K562 (cell line): ENCODE results near the gene KLHL22. TPM values are rescaled to one million over a fixed set of nuclear protein-coding genes. Genes with fewer than 3 reads are reported as not detected.
"Not testable (repeated sequence)": the region's sequence is repeated elsewhere in the genome, so short reads cannot be mapped to it uniquely, and the experiment has no call there.

Source experiments
- ATAC-seq: fragments of 200-7000 bp; cut with Tn5 transposase; 3 replicates; pipeline ENCODE4 v1.9.1; 2020; ENCODE audit warnings: moderate library complexity
- BruUV-seq: library from RNA; stranded (reverse); fragments of 400-500 nt; replicated peaks from 2 replicates; lab custom pipeline; 2021; lab: Mats Ljungman, UMichigan
- CTCF ChIA-PET: fragments of 300-600 bp; formaldehyde crosslinking; extraction: SDS; loops from one replicate; lab custom pipeline; 2021; ENCODE audit warnings: low intra/inter-chr PET ratio; lab: Yijun Ruan, JAX
- POLR2A ChIA-PET: fragments of 300-600, 350-650 bp; sonication (Branson Sonifier 250); formaldehyde crosslinking; extraction: SDS; loops from one replicate; lab custom pipeline; 2021; ENCODE audit warnings: antibody characterized with exemption, inconsistent platforms; lab: Yijun Ruan, JAX
- DNase-seq, 4 experiments: peaks; one replicate each; pipeline versions ENCODE4 v3.0.0 to v3.0.0-alpha.2; 2011 to 2018; ENCODE audit warnings: low spot score in 3 of 4, mixed read lengths in 3 of 4; ENCODE audit errors: extremely low read depth in 1 of 4
- FAIRE-seq: peaks from 2 replicates; lab custom pipeline; 2011; peaks lifted over from hg19 to GRCh38; lab: Jason Lieb, UNC
- H2AFZ ChIP-seq: 2 replicates; pipeline ENCODE4 v1.6.0; 2011; ENCODE audit warnings: low read depth, low read length, control low read depth, inconsistent platforms
- H3K27ac ChIP-seq: fragments of 200-600 bp; 3 replicates; pipeline ENCODE4 v1.8.0; 2011; ENCODE audit warnings: low read depth, mild to moderate bottlenecking, control low read depth, inconsistent platforms, low read length, moderate library complexity, mixed read lengths; ENCODE audit errors: extremely low read depth
- H3K27me3 ChIP-seq, 2 experiments: fragments of 300-600 bp in 1 of 2; 2 replicates in 1 of 2; 3 replicates in 1 of 2; pipeline versions ENCODE4 v1.6.0 to v1.8.0; 2011; ENCODE audit warnings: inconsistent platforms in 2 of 2, low read length in 2 of 2, mild to moderate bottlenecking in 1 of 2, mixed read lengths in 1 of 2, moderate library complexity in 1 of 2; ENCODE audit not compliant: control insufficient read depth in 2 of 2, insufficient read depth in 2 of 2
- H3K36me3 ChIP-seq: fragments of 300-600 bp; 3 replicates; pipeline ENCODE4 v1.8.0; 2011; ENCODE audit warnings: mild to moderate bottlenecking, low read length, inconsistent platforms; ENCODE audit not compliant: control insufficient read depth, insufficient read depth
- H3K4me1 ChIP-seq, 2 experiments: fragments of 200-600 bp in 1 of 2; replicated peaks in 1 of 2; 2 replicates in 1 of 2; 3 replicates in 1 of 2; pipeline versions ENCODE4 v1.5.1 to v1.8.0; 2011; ENCODE audit warnings: inconsistent platforms in 2 of 2, low read length in 2 of 2, mild to moderate bottlenecking in 1 of 2, mixed read lengths in 1 of 2, moderate library complexity in 1 of 2; ENCODE audit not compliant: control insufficient read depth in 2 of 2, insufficient read depth in 2 of 2
- H3K4me2 ChIP-seq: 2 replicates; pipeline ENCODE4 v1.6.1; 2011; ENCODE audit warnings: low read length, control low read depth, inconsistent platforms, mixed read lengths; ENCODE audit not compliant: insufficient read depth
- H3K4me3 ChIP-seq: fragments of 200-600 bp; sonication (generic), shearing (Covaris generic); 2 replicates; pipeline ENCODE4 v1.5.1; 2016; ENCODE audit warnings: control low read depth, inconsistent platforms
- H3K79me2 ChIP-seq: fragments of 200-600 bp; 3 replicates; pipeline ENCODE4 v1.8.0; 2011; ENCODE audit warnings: low read length, inconsistent platforms; ENCODE audit not compliant: control insufficient read depth, insufficient read depth
- H3K9ac ChIP-seq, 2 experiments: 2 replicates each; pipeline versions ENCODE4 v1.6.0 to v1.6.1; 2011; ENCODE audit warnings: low read depth in 2 of 2, low read length in 2 of 2, control low read depth in 1 of 2, inconsistent platforms in 1 of 2, mild to moderate bottlenecking in 1 of 2, mixed read lengths in 1 of 2; ENCODE audit not compliant: insufficient read depth in 1 of 2
- H3K9me1 ChIP-seq: one replicate; pipeline ENCODE4 v1.6.0; 2011; ENCODE audit warnings: inconsistent platforms, mild to moderate bottlenecking, low read length, moderate library complexity; ENCODE audit not compliant: control insufficient read depth, insufficient read depth
- H3K9me3 ChIP-seq: replicated peaks from 2 replicates; pipeline ENCODE4 v1.5.1; 2011; ENCODE audit warnings: low read depth, low read length, inconsistent platforms; ENCODE audit not compliant: control insufficient read depth, insufficient read depth
- H4K20me1 ChIP-seq: replicated peaks from 2 replicates; pipeline ENCODE4 v1.6.1; 2011; ENCODE audit warnings: low read length, inconsistent platforms, mixed read lengths; ENCODE audit not compliant: control insufficient read depth, insufficient read depth
- BHLHE40 ChIP-seq: IDR thresholded peaks from 2 replicates; pipeline ENCODE4 v1.6.1; 2011; ENCODE audit warnings: low read length, improper control_type of control experiment
- KDM2B ChIP-seq: fragments of 250-450 bp; sonication (Bioruptor Pico); IDR thresholded peaks from 2 replicates; pipeline ENCODE4 v1.8.0; 2021; ENCODE audit warnings: mild to moderate bottlenecking, moderate library complexity
- RCOR1 ChIP-seq, 2 experiments: IDR thresholded peaks; 2 replicates each; pipeline ENCODE4 v1.6.1; 2012; ENCODE audit warnings: low read depth in 2 of 2, low read length in 2 of 2, borderline replicate concordance in 1 of 2, improper control_type of control experiment in 1 of 2
- RFX7 ChIP-seq: fragments of 250-450 bp; sonication (Bioruptor Pico); IDR thresholded peaks from 2 replicates; pipeline ENCODE4 v1.5.1; 2021; ENCODE audit warnings: mild to moderate bottlenecking
- SIN3A ChIP-seq, 2 experiments: fragments of 150-350 bp in 1 of 2; IDR thresholded peaks; 2 replicates each; pipeline ENCODE4 v1.6.1; 2011 to 2016; ENCODE audit warnings: borderline replicate concordance in 2 of 2, low read depth in 2 of 2, low read length in 2 of 2, mild to moderate bottlenecking in 2 of 2, moderate library complexity in 2 of 2; ENCODE audit not compliant: control insufficient read depth in 1 of 2
- SMAD1 ChIP-seq: fragments of 150-350 bp; IDR thresholded peaks from 2 replicates; pipeline ENCODE4 v1.6.1; 2014; ENCODE audit warnings: low read length, low read depth; ENCODE audit not compliant: partially characterized antibody
- ZNF253 ChIP-seq: fragments of 250-450 bp; sonication (Bioruptor Pico); conservative IDR thresholded peaks from 2 replicates; pipeline ENCODE4 v1.6.1; 2021; ENCODE audit warnings: mild to moderate bottlenecking
- ZNF668 ChIP-seq: fragments of 250-450 bp; sonication (Bioruptor Pico); IDR thresholded peaks from 2 replicates; pipeline ENCODE4 v1.8.0; 2022; ENCODE audit warnings: mild to moderate bottlenecking, inconsistent platforms
- WGBS: fragments of 100-300 bp; shearing (Covaris generic); methylation state at CpG from one replicate; pipeline ENCODE4 v1.1.6; 2016; ENCODE audit warnings: low coverage, mixed read lengths; ENCODE audit not compliant: insufficient coverage; ENCODE audit errors: missing lambda C conversion rate; 5-methylcytosine and 5-hydroxymethylcytosine counted together
- in situ Hi-C: fragments of 300-500 bp; cut with MboI; formaldehyde crosslinking; loops from 4 replicates; pipeline ENCODE4 v1.15.0; 2018; ENCODE audit warnings: inconsistent platforms, mixed read lengths
- intact Hi-C: fragments of 100-400 bp; cut with micrococcal nuclease; formaldehyde crosslinking; loops from 2 replicates; pipeline ENCODE4 v1.14.2; 2022
- polyA plus RNA-seq, 8 experiments: library from polyadenylated mRNA; depleted of rRNA in 4 of 8; stranded (reverse) in 5 of 8; unstranded in 3 of 8; fragments of >200 nt; fragmentation: Nextera tagmentation in 2 of 8; fragmentation: Illumina TruSeq in 1 of 8; extraction: Ambion mirVana in 2 of 8; extraction: Trizol in 1 of 8; gene quantifications; 2 replicates each; pipeline versions ENCODE4 v1.2.1 to v1.2.3, GENCODE V29; 2011 to 2014; ENCODE audit warnings: inconsistent platforms in 1 of 8, missing spikeins in 1 of 8
- total RNA-seq, 7 experiments: library from RNA; depleted of rRNA in 6 of 7; stranded (reverse); fragments of >200 nt in 6 of 7; fragmentation: Illumina TruSeq in 2 of 7; extraction: Trizol in 2 of 7; gene quantifications; 2 replicates each; pipeline versions ENCODE4 v1.2.1 to v1.2.3, GENCODE V29; 2011 to 2021; ENCODE audit warnings: low replicate concordance in 1 of 7
- TF ChIP-seq, protein P1 (sequence below), 2 experiments: fragments of 150-350 bp in 1 of 2; IDR thresholded peaks; 2 replicates each; pipeline ENCODE4 v1.6.1; 2012 to 2016; ENCODE audit warnings: low read depth in 2 of 2, low read length in 2 of 2, mild to moderate bottlenecking in 1 of 2, moderate library complexity in 1 of 2
- TF ChIP-seq, protein P2 (sequence below): fragments of 250-450 bp; sonication (Bioruptor Pico); IDR thresholded peaks from 2 replicates; pipeline ENCODE4 v1.5.0; 2022; ENCODE audit warnings: mild to moderate bottlenecking
- TF ChIP-seq, protein P3 (sequence below): fragments of 250-450 bp; sonication (Bioruptor Pico); IDR thresholded peaks from 2 replicates; pipeline ENCODE4 v1.9.0; 2021; ENCODE audit warnings: mild to moderate bottlenecking, inconsistent platforms

Gene KLHL22
- total and polyA plus RNA-seq, 9 of the 15 experiments (the other 6 are each of a cell fraction or from before 2014, with no cell fraction given) = 1.3 to 25.6 (median 15.2) TPM

DNA sequence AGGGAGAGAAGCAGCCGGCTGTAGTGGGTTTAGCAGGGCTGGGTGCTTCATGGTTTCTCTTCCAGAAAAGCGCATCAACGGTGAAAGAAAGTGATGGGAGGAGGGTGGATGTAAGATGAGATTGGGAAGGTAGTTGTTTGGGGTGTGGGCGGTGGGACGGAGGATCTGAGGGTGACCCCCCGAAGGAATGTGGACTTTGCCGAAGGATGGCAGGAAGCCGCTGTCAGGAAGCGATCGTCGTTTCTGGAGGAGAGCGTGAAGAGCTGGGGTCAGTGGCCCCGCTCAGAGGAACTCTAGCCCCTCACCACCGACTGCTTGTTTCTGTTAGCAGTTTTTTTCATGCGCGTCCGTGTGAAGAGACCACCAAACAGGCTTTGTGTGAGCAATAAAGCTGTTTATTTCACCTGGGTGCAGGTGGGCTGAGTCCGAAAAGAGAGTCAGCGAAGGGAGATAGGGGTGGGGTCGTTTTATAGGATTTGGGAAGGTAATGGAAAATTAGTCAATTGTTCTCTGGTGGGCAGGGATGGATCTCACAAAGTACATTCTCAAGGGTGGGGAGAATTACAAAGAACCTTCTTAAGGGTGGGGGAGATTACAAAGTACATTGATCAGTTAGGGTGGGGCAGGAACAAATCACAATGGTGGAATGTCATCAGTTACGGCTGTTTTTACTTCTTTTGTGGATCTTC is 12.6 kb upstream of the KLHL22 start:
- POLR2A ChIA-PET = interaction anchor here (0.5 to 39.5 kb wide), 32 partner anchors 9 to 1359 kb away, joined by 3 to 1693 read pairs (median 4); partner anchors contain the start of genes CRKL, DGCR6L, KLHL22 and MAPK1
- peaks cover 36% of the 10 kb centered on the region for H3K36me3 ChIP-seq
- DNase-seq (peak in 2 of 4 experiments; percentile 81 to 82), ATAC-seq (peak; percentile 5)
- H3K27me3 ChIP-seq, FAIRE-seq, H3K9me3 ChIP-seq, in situ Hi-C loops, BruUV-seq: not testable (repeated sequence)
- peaks cover 61% of the 10 kb centered on the region for H3K79me2 ChIP-seq
- peak overlapping the region; percentile 53 for H3K4me3 ChIP-seq
- H3K9ac ChIP-seq = peak overlapping the region; percentile 88 to 96
- peaks cover 42% of the 10 kb centered on the region for H4K20me1 ChIP-seq
- H3K4me2 ChIP-seq = peak overlapping the region; percentile 94
- H3K9me1 ChIP-seq = peaks cover 16% of the 10 kb centered on the region
- CTCF ChIA-PET = interaction anchor here (1.1 to 1.5 kb wide), 2 partner anchors 12 to 56 kb away, joined by 4 to 11 read pairs; no protein-coding TSS in a partner anchor
- peak overlapping the region; percentile 82 for H3K27ac ChIP-seq
- H3K4me1 ChIP-seq = peaks cover 47 to 49% of the 10 kb centered on the region in 2 experiments
- intact Hi-C loops = loop anchor here (1.0 to 10.0 kb wide), 5 partner anchors 12 to 494 kb away; partner anchors contain the start of genes CRKL and THAP7
- H2AFZ ChIP-seq = peak overlapping the region; percentile 96
- WGBS = 1% methylated on average over 21 of the region's 21 CpGs
- TF ChIP-seq BHLHE40 (0 out of 2 replicates have a peak, but pooled peaks have one; percentile 4), SIN3A (IDR thresholded peaks at IDR 0.05; ENCODE audit: borderline replicate concordance in 2 of 2, control insufficient read depth in 1 of 2, low read depth in 2 of 2, low read length in 2 of 2) (0 out of 4 replicates have a peak, but pooled peaks of 1 of the 2 experiments have one; percentile 27), ZNF668 (CRISPR knock-in tag) (peak; percentile 69; the same call in 1 of the 2 replicates), KDM2B (peak; percentile 54; the same call in 1 of the 2 replicates), RFX7 (CRISPR knock-in tag) (0 out of 2 replicates have a peak, but pooled peaks have one; percentile 42), SMAD1 (peak; percentile 24), RCOR1 (IDR thresholded peaks at IDR 0.05; ENCODE audit: borderline replicate concordance in 1 of 2, low read depth in 2 of 2, low read length in 2 of 2) (0 out of 4 replicates have a peak, but pooled peaks of 1 of the 2 experiments have one; percentile 2), ZNF253 (CRISPR knock-in tag) (0 out of 2 replicates have a peak, but pooled peaks have one; percentile 64)
- TF ChIP-seq, protein P1, sequence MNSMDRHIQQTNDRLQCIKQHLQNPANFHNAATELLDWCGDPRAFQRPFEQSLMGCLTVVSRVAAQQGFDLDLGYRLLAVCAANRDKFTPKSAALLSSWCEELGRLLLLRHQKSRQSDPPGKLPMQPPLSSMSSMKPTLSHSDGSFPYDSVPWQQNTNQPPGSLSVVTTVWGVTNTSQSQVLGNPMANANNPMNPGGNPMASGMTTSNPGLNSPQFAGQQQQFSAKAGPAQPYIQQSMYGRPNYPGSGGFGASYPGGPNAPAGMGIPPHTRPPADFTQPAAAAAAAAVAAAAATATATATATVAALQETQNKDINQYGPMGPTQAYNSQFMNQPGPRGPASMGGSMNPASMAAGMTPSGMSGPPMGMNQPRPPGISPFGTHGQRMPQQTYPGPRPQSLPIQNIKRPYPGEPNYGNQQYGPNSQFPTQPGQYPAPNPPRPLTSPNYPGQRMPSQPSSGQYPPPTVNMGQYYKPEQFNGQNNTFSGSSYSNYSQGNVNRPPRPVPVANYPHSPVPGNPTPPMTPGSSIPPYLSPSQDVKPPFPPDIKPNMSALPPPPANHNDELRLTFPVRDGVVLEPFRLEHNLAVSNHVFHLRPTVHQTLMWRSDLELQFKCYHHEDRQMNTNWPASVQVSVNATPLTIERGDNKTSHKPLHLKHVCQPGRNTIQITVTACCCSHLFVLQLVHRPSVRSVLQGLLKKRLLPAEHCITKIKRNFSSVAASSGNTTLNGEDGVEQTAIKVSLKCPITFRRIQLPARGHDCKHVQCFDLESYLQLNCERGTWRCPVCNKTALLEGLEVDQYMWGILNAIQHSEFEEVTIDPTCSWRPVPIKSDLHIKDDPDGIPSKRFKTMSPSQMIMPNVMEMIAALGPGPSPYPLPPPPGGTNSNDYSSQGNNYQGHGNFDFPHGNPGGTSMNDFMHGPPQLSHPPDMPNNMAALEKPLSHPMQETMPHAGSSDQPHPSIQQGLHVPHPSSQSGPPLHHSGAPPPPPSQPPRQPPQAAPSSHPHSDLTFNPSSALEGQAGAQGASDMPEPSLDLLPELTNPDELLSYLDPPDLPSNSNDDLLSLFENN (IDR thresholded peaks at IDR 0.05; ENCODE audit: low read depth in 2 of 2, low read length in 2 of 2) = peak in 1 of 2 experiments; percentile 53; a peak in 1 of 4 replicates
- TF ChIP-seq, protein P2, sequence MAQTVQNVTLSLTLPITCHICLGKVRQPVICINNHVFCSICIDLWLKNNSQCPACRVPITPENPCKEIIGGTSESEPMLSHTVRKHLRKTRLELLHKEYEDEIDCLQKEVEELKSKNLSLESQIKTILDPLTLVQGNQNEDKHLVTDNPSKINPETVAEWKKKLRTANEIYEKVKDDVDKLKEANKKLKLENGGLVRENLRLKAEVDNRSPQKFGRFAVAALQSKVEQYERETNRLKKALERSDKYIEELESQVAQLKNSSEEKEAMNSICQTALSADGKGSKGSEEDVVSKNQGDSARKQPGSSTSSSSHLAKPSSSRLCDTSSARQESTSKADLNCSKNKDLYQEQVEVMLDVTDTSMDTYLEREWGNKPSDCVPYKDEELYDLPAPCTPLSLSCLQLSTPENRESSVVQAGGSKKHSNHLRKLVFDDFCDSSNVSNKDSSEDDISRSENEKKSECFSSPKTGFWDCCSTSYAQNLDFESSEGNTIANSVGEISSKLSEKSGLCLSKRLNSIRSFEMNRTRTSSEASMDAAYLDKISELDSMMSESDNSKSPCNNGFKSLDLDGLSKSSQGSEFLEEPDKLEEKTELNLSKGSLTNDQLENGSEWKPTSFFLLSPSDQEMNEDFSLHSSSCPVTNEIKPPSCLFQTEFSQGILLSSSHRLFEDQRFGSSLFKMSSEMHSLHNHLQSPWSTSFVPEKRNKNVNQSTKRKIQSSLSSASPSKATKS (CRISPR knock-in tag) = peak; percentile 76; the same call in 1 of the 2 replicates
- TF ChIP-seq, protein P3, sequence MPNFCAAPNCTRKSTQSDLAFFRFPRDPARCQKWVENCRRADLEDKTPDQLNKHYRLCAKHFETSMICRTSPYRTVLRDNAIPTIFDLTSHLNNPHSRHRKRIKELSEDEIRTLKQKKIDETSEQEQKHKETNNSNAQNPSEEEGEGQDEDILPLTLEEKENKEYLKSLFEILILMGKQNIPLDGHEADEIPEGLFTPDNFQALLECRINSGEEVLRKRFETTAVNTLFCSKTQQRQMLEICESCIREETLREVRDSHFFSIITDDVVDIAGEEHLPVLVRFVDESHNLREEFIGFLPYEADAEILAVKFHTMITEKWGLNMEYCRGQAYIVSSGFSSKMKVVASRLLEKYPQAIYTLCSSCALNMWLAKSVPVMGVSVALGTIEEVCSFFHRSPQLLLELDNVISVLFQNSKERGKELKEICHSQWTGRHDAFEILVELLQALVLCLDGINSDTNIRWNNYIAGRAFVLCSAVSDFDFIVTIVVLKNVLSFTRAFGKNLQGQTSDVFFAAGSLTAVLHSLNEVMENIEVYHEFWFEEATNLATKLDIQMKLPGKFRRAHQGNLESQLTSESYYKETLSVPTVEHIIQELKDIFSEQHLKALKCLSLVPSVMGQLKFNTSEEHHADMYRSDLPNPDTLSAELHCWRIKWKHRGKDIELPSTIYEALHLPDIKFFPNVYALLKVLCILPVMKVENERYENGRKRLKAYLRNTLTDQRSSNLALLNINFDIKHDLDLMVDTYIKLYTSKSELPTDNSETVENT (CRISPR knock-in tag) = 0 out of 2 replicates have a peak, but pooled peaks have one; percentile 31
